H1 (cell line): ENCODE results near the gene DENND2C. TPM values are rescaled to one million over a fixed set of nuclear protein-coding genes. Genes with fewer than 3 reads are reported as not detected.

Experiments
- ATF2 ChIP-seq: IDR thresholded peaks from 2 replicates; pipeline ENCODE4 v1.6.1; 2012; ENCODE audit warnings: low read length, inconsistent platforms
- ATF3 ChIP-seq: IDR thresholded peaks from 2 replicates; pipeline ENCODE4 v1.6.1; 2011; ENCODE audit warnings: low read depth, mild to moderate bottlenecking, low read length; ENCODE audit not compliant: insufficient read depth
- CBX5 ChIP-seq: fragments of 300-800, 300-1000 bp; sonication (generic); IDR thresholded peaks from 2 replicates; pipeline ENCODE4 v1.7.1; 2016; ENCODE audit warnings: antibody characterized with exemption, low read length, low read depth
- CHD2 ChIP-seq: IDR thresholded peaks from 2 replicates; pipeline ENCODE4 v1.6.1; 2012; ENCODE audit warnings: low read length, improper control_type of control experiment
- CTBP2 ChIP-seq: IDR thresholded peaks from 2 replicates; pipeline ENCODE4 v1.7.0; 2011; ENCODE audit warnings: borderline replicate concordance, mild to moderate bottlenecking, moderate library complexity, mixed read lengths, low read length; ENCODE audit not compliant: insufficient read depth, insufficient read length
- GABPA ChIP-seq: IDR thresholded peaks from 2 replicates; pipeline ENCODE4 v1.6.1; 2011; ENCODE audit warnings: mild to moderate bottlenecking, low read length, moderate library complexity, borderline replicate concordance; ENCODE audit not compliant: insufficient read depth
- HDAC2 ChIP-seq, 2 experiments: fragments of 300-600 bp in 1 of 2; sonication (generic) in 1 of 2; IDR thresholded peaks; 2 replicates each; pipeline ENCODE4 v1.6.1; 2011 to 2012; ENCODE audit warnings: low read depth in 2 of 2, low read length in 2 of 2, mild to moderate bottlenecking in 2 of 2, moderate library complexity in 2 of 2, borderline replicate concordance in 1 of 2, inconsistent platforms in 1 of 2
- JUND ChIP-seq: IDR thresholded peaks from 2 replicates; pipeline ENCODE4 v1.6.1; 2011; ENCODE audit warnings: mild to moderate bottlenecking, improper control_type of control experiment, low read length
- NRF1 ChIP-seq: IDR thresholded peaks from 2 replicates; pipeline ENCODE4 v1.6.1; 2011; ENCODE audit warnings: mild to moderate bottlenecking, low read depth, low read length, improper control_type of control experiment
- POLR2AphosphoS5 ChIP-seq: IDR thresholded peaks from 2 replicates; pipeline ENCODE4 v1.6.1; 2011; ENCODE audit warnings: low read depth, low read length
- RFX5 ChIP-seq: IDR thresholded peaks from 2 replicates; pipeline ENCODE4 v1.6.1; 2011; ENCODE audit warnings: low read depth, low read length, improper control_type of control experiment, borderline replicate concordance
- RNF2 ChIP-seq: fragments of 200-900, 300-1000 bp; sonication (generic); IDR thresholded peaks from 2 replicates; pipeline ENCODE4 v1.7.1; 2016; ENCODE audit warnings: borderline replicate concordance, low read depth, mild to moderate bottlenecking, antibody characterized with exemption, low read length; ENCODE audit not compliant: poor library complexity, severe bottlenecking; ENCODE audit errors: missing control alignments
- SAP30 ChIP-seq: fragments of 300-600 bp; sonication (generic); IDR thresholded peaks from 2 replicates; pipeline ENCODE4 v1.7.1; 2012; ENCODE audit warnings: low read length, moderate library complexity, mild to moderate bottlenecking, inconsistent platforms; ENCODE audit not compliant: insufficient read depth, insufficient replicate concordance
- SIN3A ChIP-seq, 2 experiments: IDR thresholded peaks in 1 of 2; conservative IDR thresholded peaks in 1 of 2; 2 replicates each; pipeline ENCODE4 v1.6.1; 2011 to 2012; ENCODE audit warnings: low read length in 2 of 2, improper control_type of control experiment in 1 of 2, low read depth in 1 of 2, mild to moderate bottlenecking in 1 of 2
- SIRT6 ChIP-seq: IDR thresholded peaks from one replicate; pipeline ENCODE4 v1.7.1; 2012; ENCODE audit warnings: low read length, inconsistent platforms
- SP1 ChIP-seq: IDR thresholded peaks from 2 replicates; pipeline ENCODE4 v1.6.1; 2011; ENCODE audit warnings: low read depth, low read length
- SP2 ChIP-seq: IDR thresholded peaks from 2 replicates; pipeline ENCODE4 v1.6.1; 2012; ENCODE audit warnings: mild to moderate bottlenecking, low read length, inconsistent platforms
- TAF1 ChIP-seq: IDR thresholded peaks from 2 replicates; pipeline ENCODE4 v1.6.1; 2011; ENCODE audit warnings: mild to moderate bottlenecking, low read depth, low read length
- TAF7 ChIP-seq: optimal IDR thresholded peaks from 2 replicates; pipeline ENCODE3; 2011; ENCODE audit warnings: low read depth, mild to moderate bottlenecking, inconsistent platforms, low read length, moderate library complexity, borderline replicate concordance
- ZNF274 ChIP-seq: IDR thresholded peaks from 2 replicates; pipeline ENCODE4 v1.7.0; 2012; ENCODE audit warnings: low read length, borderline replicate concordance; ENCODE audit errors: extremely low read depth
- polyA plus RNA-seq, 7 experiments: library from polyadenylated mRNA; depleted of rRNA in 3 of 7; stranded (reverse) in 5 of 7; unstranded in 2 of 7; fragments of >200 nt in 5 of 7; fragments of 200-250 nt in 2 of 7; gene quantifications; 1 replicate in 5 of 7; 2 replicates in 1 of 7; 4 replicates in 1 of 7; pipeline versions ENCODE4 v1.2.1 to v1.2.3, GENCODE V29; 2011 to 2013; ENCODE audit warnings: missing spikeins in 2 of 7, mixed read lengths in 2 of 7
- total RNA-seq: library from RNA; stranded (reverse); fragmentation: NEBNext Ultra II Directional; extraction: Animal tissue kit (Norgen Biotek cat#: 25700); gene quantifications from 2 replicates; pipeline ENCODE4 v1.2.1, GENCODE V29; 2021

Gene DENND2C
- total and polyA plus RNA-seq, 2 of the 8 experiments (the other 6 are each of a cell fraction or from before 2014, with no cell fraction given) = 1.8 to 5.5 TPM

GRCh38 chr1:114716304-114717170 lies 46.7 kb upstream of the DENND2C start, which contains the start of gene NRAS (continued):
- TF ChIP-seq ATF3 (peak; percentile 95), JUND (no peak), NRF1 (0 out of 2 replicates have a peak, but pooled peaks have one; percentile 23), SP1 (peak; percentile 53; the same call in 1 of the 2 replicates), SP2 (no peak), TAF1 (peak; percentile 87), TAF7 (peak; percentile 73), ATF2 (peak; percentile 65; the same call in 1 of the 2 replicates), CTBP2 (no peak), CHD2 (no peak), SAP30 (no peak), GABPA (no peak), ZNF274 (no peak), SIRT6 (no peak), CBX5 (no peak), HDAC2 (IDR thresholded peaks at IDR 0.05; ENCODE audit: borderline replicate concordance in 1 of 2, low read depth in 2 of 2, low read length in 2 of 2) (0 out of 4 replicates have a peak, but pooled peaks have one; percentile 6 to 53), SIN3A (conservative IDR thresholded peaks at IDR 0.05 in 1 of 2, IDR thresholded peaks at IDR 0.05 in 1 of 2; ENCODE audit: low read depth in 1 of 2, low read length in 2 of 2) (peak; percentile 86 to 96; a peak in 2 of 4 replicates), RNF2 (no peak), RFX5 (no peak), POLR2AphosphoS5 (peak; percentile 92)
